HG03045 (cell line): Measurements from ENCODE around the gene ZDHHC11B.
"Not testable (repeated sequence)": the region's sequence is repeated elsewhere in the genome, so short reads cannot be mapped to it uniquely, and the experiment has no call there.

Experiments
- ATAC-seq: cut with Tn5 transposase; IDR thresholded peaks from one replicate; pipeline ENCODE4 v1.9.1; 2021; ENCODE audit warnings: mild to moderate bottlenecking, moderate library complexity; ENCODE audit not compliant: unreplicated experiment

Gene ZDHHC11B

DNA sequence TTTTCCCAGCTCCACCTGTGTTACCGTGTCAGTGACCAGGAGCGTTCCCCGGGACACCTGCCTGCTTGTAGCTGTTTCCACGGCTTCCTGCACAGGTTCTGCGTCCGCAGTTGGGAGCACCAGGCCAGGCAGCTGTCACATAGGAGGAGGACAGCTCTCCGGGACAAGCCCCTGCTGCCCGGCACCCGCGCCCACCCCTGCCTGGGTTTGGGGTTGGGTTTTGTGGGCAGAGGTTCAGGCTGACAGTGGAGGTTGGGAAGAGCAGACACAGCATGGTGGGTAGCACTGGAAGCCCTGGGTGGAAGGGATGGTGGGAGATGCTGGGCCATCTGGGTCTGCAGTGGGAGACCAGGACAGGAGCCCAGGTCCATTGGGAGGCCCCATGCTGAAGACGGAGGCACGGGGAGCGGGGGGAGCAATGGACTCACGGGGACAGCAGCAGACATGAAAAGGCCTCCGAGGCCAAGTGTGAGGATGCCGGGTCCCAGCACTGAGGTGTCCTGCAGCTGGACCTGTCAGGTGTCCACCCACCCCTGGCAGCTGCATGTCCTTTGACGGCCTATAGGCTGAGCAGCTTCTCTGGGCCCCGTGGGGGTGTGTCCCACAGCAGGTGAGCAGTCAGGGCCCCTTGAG is 2.8 kb upstream of the ZDHHC11B start:
- ATAC-seq: not testable (repeated sequence)

DNA sequence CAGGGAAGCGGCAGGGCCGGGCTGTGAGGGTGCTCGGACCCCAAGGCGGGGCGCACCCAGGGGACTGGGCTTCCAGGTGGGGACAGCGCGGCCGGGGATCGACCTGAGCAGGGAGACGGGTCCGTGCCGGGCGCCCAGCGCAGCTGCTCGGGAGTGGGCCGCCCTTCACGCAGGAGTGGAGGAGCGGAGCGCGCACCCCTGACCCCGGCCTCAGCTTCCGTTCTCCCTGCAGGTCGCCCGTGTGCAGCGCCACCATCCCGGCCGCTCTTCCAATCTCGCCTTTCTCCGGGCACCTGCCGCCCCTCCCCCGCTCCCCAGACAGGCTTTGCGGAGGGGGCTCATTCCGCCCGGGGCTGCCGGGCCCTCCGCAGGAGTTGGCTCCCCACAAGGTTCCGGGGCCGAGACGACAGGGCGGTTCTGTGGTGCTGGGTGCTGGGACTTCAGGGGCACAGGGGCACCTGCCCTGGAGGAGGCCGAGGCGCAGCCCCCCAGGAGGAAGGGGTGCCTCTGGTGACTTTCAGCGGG is 714 bp upstream of the ZDHHC11B start:
- ATAC-seq: peak; percentile 7

DNA sequence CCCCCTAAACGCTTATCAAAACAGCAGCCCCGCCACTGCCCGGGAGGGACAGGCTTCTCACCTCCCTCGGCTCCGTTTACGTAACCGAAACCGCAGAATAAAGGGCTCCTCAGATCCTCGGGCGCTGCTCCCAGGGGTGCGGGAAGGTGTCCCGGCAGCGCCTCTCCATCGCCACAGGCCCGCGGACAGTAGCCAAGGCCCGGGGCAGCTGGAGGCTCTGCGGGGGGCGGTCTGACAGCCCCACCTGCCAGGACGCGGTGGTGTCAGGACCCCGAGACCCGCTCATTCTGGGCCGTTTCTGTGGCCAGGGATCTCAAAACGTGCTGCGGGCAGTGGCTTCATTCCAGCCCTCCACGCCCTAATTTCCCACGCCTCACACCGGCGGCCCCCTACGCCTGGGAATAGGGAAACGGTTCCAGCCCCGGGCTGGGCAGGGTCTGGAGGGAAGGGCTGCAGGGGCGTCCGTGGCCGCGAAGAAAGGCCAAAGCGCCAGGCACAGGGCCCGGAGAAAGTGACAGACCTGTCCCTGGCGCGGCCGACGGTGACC is 575 bp downstream of the ZDHHC11B start:
- peak; percentile 10 for ATAC-seq

DNA sequence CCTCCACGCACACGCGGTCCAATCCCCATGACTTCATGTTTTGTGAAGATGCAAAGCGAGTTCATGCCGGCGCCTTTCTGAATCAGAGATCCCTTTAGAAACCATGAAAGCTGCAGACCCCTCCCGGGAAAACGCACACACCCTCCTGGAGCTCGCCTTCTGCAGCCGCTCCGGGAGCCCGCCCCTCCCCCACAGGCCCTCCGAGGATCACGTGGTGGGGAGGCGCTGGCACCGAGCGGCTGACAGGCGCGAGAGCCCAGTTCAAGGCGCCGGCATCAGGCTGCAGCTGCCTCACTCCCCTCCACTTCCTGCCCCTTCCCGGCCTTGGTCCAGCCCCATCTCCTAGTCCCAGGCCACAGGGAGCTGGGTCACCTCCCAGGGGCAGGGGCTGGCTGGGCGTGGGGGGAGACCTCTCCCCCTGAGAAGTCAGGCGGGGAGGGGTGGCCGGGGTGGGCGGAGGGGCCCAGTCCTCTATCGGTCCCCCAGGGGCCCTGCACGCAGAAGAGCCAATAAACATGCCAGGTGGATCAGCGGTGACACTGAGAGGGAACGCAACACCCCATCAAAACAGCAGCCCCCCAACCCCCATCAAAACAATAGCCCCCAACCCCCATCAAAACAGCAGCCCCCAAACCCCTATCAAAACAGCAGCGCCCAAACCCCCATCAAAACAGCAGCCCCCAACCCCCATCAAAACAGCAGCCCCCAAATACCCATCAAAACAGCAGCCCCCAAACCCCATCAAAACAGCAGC is 1.3 kb downstream of the ZDHHC11B start:
- not testable (repeated sequence) for ATAC-seq

DNA sequence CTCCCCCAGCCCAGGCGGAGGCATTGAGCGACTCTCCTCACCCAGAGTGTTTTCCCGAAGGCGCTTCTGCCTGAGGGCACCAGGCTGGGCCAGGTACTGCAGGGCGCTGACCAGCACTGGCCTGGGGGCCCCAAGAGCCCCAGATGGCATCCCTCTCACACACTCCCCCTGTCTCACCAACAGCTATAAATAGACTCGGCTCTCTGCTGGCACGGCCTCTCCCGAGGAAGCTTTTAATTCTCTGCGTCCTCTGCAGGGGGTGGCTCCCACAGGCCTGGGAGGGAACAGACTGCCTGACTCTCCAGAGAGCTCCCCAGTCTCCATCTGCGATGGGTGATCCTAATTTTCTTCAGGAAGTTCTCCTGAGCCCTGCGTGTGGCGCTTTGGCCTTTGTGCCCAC is 2.2 kb downstream of the ZDHHC11B start:
- ATAC-seq: not testable (repeated sequence)

DNA sequence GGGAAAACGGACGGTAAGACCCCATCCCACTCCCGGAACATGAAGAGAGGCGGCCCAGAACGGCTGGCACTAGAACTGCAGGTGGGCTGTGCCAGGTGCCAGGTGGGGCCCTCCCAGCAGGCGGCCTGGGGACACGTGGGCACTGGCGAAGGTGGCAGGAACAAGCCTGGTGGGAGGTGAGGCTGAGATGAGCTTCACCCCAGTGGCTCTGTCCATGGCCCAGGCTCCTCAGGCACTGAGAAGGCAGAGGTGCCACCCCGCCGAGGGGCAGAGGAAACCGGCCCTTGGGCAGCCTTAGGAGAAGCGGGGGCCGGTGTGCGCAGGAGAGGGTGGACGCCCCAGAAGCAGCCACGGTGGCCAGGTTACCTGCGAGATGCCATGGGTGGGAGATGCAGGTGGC is 4.0 kb downstream of the ZDHHC11B start:
- not testable (repeated sequence) for ATAC-seq

DNA sequence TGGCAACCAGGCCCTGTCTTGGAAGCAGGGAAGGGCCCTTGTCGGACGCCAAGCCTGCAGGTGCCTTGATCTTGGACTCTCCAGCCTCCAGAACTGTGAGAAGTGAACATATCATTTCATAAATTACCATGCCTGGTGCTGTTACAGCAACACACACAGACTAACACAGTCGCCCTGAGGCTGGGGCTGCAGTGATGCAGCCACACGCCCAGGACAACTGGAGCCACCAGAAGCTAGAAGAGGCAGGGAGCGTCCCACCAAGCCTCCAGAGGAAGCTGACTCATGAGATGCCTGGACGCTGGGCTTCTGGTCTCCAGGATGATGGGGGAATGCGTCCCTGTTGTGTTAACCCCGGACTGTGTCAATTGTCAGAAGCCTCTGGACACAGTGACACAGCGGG is 5.6 kb downstream of the ZDHHC11B start:
- not testable (repeated sequence) for ATAC-seq

DNA sequence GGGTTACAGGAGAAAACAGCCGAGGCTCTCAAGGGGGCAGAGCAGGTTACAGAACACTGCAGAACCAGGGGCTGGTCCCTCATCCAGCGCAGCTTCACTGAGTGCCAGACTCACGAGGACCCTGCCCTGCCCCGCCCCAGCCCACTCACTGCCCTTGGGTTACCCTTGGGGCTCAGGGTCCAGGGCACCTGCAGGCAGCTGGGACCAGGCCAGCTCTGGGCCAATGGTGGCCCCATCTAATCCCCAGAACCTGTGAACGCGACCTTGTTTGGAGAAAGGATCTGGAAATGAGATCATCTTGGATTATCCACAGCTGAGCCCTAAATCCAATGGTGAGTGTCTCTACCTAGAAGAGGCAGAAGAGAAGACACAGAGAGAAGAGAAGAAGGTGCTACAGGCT is 6.1 kb downstream of the ZDHHC11B start:
- ATAC-seq: not testable (repeated sequence)

DNA sequence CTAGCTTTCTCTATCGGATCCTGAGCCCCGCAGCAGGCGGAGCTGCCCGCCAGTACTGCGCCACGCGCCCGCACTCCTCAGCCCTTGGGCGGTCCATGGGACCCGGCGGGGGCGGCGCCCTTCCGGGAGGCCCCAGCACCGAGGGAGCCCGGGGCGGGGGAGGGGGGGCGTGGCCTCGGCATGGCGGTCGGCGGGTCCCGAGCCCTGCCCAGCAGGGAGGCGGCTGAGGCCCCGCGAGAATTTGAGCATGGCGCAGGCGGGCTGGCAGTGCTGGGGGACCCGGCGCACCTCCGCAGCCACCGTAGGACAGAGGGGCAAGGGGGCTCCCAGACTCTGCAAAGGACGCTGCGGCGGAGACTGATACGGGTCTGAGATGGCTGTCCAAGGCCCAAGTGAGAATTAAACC is 6.8 kb downstream of the ZDHHC11B start:
- ATAC-seq: no peak

DNA sequence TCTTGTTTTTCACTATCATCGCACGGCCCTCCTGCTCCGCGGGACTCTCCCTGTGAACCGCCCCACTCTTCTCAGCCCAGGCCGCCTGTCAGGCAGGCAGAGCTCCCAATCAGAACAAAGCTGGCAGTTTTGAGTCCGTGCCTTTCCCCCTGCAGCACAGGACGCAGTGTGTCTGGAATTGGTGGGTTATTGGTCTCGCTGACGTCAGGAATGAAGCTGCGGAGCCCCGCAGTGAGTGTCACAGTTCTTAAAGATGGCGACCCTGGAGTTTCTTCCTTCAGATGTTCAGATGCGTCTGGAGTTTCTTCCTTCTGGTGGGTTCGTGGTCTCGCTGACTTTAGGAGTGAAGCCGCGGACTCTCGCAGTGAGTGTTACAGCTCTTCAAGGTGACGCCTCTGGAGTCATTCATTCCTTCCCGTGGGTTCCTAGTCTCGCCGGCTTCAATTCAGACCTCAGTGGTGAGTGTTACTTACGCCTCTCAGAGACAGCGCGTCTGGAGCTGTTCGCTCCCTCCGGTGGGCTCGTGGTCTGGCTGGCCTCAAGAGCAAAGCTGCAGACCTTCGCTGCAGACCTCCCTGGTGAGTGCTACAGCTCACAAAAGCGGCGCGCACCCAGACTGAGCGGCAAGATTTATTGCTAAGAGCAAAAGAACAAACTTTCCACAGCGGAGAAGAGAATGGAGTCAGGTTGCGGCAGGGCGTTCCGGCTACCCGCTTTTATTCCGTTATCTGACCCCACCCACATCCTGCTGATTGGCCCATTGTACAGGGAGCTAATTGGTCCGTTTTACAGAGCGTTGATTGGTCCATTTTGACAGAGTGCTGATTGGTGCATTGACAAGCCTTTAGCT is 7.4 kb downstream of the ZDHHC11B start:
- no peak for ATAC-seq

DNA sequence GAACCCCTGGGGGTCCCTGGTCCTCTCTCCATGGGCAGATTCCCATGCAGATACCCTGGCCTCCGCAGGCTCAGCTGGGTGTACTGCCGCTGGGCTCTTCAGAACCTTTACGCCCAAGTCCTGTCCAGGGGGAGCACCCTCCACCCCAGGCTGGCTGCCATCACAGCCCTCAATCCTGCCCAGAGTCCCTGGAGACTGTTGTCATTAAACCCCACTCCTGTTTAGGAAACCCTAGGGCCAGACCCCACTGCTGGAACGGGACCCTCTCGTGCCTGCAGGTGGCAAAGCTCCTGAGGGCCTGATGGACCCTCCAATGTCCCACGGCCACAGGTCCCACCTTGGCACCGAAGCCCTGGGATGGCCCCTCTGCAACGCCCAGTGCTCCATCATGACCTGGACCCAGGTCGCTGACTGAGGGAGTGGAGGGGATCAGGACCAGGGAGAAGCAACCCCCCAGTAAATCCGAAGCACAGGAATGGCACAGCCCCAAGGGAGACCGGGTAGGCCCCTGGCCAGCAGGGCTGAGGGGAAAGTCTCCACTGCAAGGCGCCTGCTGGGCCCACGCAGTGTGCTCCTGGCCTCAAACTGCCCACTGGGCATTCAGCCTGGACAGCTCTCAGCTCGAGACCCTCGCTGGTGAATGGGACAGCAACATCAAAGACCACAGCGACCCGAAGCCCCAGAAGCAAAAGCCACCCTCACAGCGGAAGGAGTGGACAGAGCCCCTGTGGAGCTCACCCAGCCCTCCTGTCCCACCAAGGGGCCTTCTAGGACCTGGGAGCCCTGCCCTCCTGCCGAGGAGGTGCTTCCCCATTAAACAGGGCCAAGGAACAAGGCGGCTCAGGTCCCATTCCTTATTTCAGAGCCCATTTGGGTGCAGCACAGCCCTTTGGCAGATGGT is 8.3 kb downstream of the ZDHHC11B start:
- ATAC-seq: no peak

DNA sequence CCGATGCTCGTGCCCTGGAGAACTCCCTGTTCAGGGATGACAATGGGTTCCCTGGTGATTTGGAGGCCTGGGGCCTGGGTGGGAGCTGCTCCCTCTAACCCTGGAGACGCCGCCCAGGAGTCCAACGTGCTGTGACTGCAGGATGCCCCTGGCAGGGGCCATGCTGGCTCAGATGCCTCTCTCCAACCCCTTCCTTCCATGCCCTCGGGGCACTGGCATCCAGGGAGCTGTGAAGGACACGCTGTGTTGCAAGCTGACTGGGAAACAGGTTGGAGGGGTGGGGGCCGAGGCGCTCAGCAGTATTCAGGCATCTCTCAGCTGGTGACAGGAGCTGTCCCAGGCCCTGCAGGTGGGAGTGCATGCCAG is 9.0 kb downstream of the ZDHHC11B start:
- not testable (repeated sequence) for ATAC-seq

DNA sequence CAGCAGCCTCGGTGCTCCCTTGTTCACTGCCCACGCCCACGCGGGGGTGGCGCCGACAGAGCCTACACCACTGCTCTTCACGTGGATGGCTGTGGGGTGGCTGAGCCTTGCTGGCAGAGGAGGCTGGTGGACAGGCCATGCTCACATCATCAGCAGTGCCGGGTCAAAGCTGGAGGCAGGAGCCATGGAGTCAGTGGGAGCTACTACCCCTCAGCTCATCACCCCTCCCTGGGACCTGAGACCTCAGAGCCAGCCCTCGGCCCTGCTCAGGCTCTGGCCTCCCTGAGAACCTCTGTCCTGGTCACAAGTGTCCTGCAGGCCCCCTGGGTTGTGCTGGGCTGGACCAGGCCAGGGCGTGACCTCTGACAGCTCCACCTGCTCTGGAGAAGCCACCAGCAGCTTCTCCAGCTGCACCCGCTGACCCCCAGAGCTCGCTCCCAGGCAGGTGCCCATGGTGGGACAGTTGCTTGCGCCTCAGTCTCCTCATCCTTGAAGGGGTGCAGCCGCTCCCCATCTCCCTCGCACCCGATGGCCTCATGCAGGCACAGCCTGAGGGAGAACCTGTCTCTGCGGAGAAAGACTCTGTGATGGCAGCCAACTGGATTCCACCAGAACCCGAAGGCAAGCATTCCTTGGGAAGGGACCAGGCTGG is 9.5 kb downstream of the ZDHHC11B start:
- ATAC-seq: not testable (repeated sequence)

DNA sequence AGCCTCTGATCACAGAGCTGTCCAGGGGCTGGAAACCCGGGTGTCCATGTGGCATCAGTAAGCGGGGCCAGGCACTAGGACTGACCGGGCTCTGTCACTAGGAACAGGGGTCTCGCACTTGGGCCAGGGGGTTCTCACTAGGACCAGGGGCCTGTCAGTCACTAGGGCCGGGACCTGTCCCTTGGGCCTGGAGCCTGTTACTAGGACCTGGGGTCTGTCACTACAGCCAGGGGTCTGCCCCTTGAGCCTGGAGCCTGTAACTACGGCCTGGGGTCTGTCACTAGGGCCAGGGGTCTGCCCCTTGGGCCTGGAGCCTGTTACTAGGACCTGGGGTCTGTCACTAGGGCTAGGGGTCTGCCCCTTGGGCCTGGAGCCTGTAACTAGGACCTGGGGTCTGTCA is 10.2 kb downstream of the ZDHHC11B start:
- ATAC-seq: not testable (repeated sequence)

DNA sequence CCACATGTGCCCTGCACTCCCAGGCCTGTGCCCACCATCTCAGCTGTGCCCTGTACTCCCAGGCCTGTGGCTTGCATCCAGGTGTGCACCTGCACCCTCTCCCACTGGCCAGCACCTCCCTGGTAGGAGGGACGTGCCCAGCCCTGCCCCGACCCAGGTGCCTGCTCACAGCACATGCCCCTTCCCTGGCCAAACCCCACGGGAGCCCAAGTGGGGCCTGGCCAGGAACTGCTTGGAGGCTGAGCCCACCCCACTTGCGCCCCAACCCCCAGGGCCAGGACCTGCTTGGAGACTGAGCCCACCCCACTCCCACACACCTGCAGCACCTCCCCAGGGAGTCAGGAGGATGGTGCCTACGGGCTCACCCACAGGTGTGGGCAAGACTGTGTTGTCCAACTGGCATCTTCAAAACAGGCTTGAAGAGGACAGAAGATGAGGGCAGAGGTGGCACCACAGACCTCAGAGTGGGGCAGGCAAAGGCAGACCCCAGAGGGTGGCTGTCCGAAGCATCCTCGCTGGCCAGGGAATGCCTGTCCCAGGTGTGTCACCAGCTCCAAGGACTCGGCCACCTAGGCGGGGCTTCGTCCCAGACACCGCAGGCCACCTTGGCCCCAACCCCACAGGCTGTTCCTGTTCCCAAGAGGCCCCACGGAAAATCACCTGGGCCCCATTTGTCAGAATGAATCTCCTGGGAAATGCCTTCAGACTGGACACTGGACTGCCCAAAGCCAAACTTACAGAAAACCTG is 10.8 kb downstream of the ZDHHC11B start:
- no peak for ATAC-seq

DNA sequence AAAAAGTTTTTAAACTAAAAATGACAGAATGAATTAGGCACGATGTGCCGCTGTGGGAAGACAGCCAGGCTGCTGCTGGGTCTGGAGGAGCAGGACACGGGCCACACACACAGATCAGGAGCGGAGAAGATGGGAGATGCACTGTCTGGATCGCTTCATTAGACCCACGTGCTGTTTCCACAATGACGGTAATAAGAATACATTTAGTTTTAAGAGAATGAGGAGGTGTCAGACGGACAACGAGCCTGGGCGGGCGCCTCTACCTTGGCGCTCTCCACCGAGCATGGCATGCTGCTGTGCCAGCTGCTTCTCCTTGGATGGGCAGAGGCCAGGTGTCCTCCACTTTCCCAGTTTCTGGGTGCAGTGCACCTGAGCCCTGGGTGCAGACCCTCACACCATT is 11.6 kb downstream of the ZDHHC11B start:
- ATAC-seq: not testable (repeated sequence)

DNA sequence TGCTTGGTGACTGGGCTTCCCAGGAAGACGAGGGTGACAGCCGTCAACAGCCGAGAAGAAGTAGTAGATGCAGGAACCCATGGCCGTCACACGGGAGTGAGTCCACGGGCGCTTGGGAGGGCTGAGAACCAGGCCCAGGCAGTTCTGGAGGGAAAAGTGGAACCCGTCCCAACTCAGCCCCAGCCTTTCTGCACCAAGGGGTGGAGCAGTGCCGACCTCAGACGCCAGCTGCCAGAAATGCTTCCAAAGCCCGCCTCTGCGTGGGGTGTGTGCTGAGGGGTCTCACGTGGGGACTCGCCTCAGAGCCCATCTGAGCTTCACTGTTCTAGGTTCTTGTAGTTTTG is 12.0 kb downstream of the ZDHHC11B start:
- not testable (repeated sequence) for ATAC-seq

DNA sequence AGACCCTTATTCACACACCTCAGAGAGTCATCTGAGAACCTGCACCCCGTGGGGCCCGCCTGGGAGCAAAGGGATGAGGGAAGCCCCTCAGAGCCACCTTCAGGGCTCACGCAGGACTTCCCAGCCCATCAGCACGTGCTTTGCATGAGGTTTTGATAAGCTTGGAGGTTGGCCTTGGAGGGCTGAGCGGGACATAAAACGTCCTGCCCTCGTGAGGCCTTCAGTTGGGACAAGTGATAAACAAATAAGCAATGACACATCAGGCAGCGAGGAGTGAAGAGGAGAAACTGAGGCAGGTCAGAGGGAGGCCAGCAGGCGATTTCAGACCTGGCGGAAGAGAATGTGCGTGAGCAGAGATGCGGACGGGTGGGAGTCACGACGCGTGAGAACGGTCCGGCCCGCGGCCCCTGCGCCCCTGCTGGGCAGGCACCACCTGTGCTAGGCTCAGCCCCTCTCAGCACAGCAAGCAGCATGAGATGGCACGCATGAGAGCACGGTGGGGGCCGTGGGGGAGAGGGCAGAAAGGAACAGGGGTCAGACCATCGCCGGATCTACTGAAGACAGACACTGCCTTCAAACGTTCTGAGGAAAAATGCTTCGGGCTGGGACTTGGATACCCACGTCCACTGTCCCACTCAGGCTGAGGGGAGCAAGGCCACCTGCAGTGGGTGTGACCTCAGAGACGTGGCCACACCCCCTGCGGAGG is 12.5 kb downstream of the ZDHHC11B start:
- ATAC-seq: not testable (repeated sequence)
